ENCODE data around the gene ZNF580. TPM values are rescaled to one million over a fixed set of nuclear protein-coding genes. Genes with fewer than 3 reads are reported as not detected.
A peak's percentile ranks its signal among the peaks of the same experiment; 100 is the strongest.

Gene ZNF580
- total and polyA plus RNA-seq, 9 donors: 14.5 to 70.6 (median 59.4) TPM

- no peaks in the 10 kb centered on the region for H3K36me3 ChIP-seq
- TF ChIP-seq EP300 (IDR thresholded peaks at IDR 0.05): no peak
- TF ChIP-seq POLR2A (IDR thresholded peaks at IDR 0.05): no peak
- TF ChIP-seq CTCF (IDR thresholded peaks at IDR 0.05): no peak
- H3K9me3 ChIP-seq: no peaks in the 10 kb centered on the region
- peak in 1 of 5 donors; percentile 42 for DNase-seq
- peaks cover 8% of the 10 kb centered on the region for H3K4me1 ChIP-seq (ENCODE audit: insufficient read depth)
- no peak overlapping the region for H3K4me3 ChIP-seq
- intact Hi-C loops (cut with DNase I): no loop called here
- H3K27ac ChIP-seq: no peak overlapping the region
- WGBS, 3 donors: 89 to 91% (median 89%) methylated on average over 17 of the region's 17 CpGs
- no peaks in the 10 kb centered on the region for H3K27me3 ChIP-seq
Measured at GRCh38 chr19:55650602-55651230, 9.9 kb downstream of the ZNF580 start.

GRCh38 chr19:55651236-55651635 is 10.4 kb downstream of the ZNF580 start:
- intact Hi-C loops (cut with DNase I): no loop called here
- H3K4me3 ChIP-seq: no peak overlapping the region

DNA sequence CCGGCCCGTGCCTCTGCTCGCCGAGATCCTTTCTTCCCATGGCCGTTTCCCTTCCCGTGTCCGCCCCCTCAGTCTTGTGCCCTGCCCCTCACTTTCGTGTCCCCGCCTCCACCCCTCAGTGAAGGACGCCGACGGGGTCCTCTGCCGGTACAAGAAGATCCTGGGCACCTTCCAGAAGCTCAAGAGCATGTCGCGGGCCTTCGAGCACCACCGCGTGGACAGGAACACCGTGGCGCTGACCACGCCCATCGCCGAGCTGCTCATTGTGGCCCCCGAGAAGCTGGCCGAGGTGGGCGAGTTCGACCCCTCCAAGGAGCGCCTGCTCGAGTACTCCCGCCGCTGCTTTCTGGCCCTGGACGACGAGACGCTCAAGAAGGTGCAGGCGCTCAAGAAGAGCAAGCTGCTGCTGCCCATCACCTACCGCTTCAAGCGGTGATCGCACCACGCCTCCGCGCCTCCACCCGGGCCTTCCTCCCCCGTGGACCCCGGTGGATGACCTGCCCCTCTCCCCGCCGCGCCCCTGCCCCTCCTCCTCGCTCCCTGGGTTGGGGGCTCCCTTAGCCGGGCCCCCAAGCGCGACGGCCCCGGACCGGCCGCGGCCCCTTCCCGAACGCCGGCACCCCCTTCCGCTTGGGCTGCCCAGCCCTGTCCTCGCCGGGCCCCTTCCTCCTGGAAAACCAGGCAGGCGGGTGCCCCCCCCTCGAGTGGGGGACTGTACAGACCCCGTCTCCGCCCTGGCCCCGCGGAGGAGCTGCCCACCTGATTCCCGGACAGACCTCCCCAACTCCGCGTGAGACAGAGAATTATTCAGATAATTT is 11.7 kb downstream of the ZNF580 start:
- no peaks in the 10 kb centered on the region for H3K36me3 ChIP-seq
- intact Hi-C loops (cut with DNase I): no loop called here
- peaks cover 15% of the 10 kb centered on the region for H3K4me1 ChIP-seq (ENCODE audit: insufficient read depth)

More at GRCh38 chr19:55651236-55651635, 10.4 kb downstream of the ZNF580 start:
- DNase-seq: peak in 2 of 5 donors; percentile 41 to 50
- no peak for TF ChIP-seq POLR2A (IDR thresholded peaks at IDR 0.05)
- no peak for TF ChIP-seq EP300 (IDR thresholded peaks at IDR 0.05)
- TF ChIP-seq CTCF (IDR thresholded peaks at IDR 0.05): no peak
- no peaks in the 10 kb centered on the region for H3K36me3 ChIP-seq
- no peaks in the 10 kb centered on the region for H3K9me3 ChIP-seq
- H3K27ac ChIP-seq: no peak overlapping the region
- no peaks in the 10 kb centered on the region for H3K27me3 ChIP-seq
- 79 to 87% (median 86%) methylated on average over 18 of the region's 18 CpGs for WGBS, 3 donors
- H3K4me1 ChIP-seq (ENCODE audit: insufficient read depth): peaks cover 9% of the 10 kb centered on the region

DNA sequence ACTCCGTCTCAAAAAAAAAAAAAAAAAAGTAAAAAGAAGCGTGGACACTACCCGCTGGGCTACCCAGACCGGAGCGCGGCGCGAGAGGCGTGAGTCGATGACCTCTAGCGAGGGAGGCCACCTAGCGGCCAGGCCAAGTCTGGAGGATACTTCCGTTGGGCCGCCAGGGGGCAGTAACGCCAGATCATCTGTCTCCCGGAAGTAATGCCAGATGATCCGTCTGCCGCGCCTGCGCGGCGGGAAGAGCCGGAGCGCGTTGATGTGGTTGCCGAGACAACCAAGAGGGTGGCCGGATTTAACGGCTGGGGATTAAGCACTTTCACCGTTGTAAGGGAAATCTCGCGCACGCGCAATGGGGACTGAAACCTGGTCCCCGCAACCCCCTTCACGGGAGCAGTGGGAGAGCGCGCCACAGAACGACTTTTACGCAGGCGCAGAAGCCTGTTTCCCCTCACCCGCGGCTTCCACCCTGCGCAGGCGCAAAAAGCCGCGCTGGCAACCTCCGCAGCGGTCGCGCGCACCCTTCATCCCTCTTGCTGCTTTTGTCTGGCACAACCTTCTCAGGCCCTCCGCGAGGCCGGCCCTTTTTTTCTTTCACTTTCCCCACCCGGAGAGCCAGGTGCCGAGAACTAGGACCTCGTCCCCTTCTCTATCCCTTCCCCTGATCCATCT is 13.0 kb downstream of the ZNF580 start:
- 0 to 1% (median 0%) methylated on average over 57 of the region's 57 CpGs for WGBS, 3 donors
- peak; percentile 98 to 100 (median 99) for DNase-seq
- intact Hi-C loops (cut with DNase I): no loop called here

More for the DNA sequence above, 11.7 kb downstream of the ZNF580 start:
- peak; percentile 64 to 79 (median 70) for DNase-seq
- WGBS, 3 donors: 70 to 73% (median 70%) methylated on average over 69 to 71 of the region's 71 CpGs
- Histone ChIP-seq H3K27me3 (no peaks in the 10 kb centered on the region), H3K27ac (no peak overlapping the region), H3K9me3 (no peaks in the 10 kb centered on the region), H3K4me3 (no peak overlapping the region)
- TF ChIP-seq EP300 (IDR thresholded peaks at IDR 0.05): no peak
- TF ChIP-seq POLR2A (IDR thresholded peaks at IDR 0.05): no peak

More for the DNA sequence above, 13.0 kb downstream of the ZNF580 start:
- Histone ChIP-seq H3K4me1 (ENCODE audit: insufficient read depth) (peaks cover 17% of the 10 kb centered on the region), H3K27me3 (no peaks in the 10 kb centered on the region), H3K4me3 (peak overlapping the region; percentile 98), H3K27ac (peak overlapping the region; percentile 91 to 99), H3K36me3 (no peaks in the 10 kb centered on the region), H3K9me3 (no peaks in the 10 kb centered on the region)
- TF ChIP-seq EP300 (IDR thresholded peaks at IDR 0.05) (peak; percentile 12), POLR2A (IDR thresholded peaks at IDR 0.05) (peak; percentile 80), CTCF (IDR thresholded peaks at IDR 0.05) (peak; percentile 98 to 100 (median 99))

All from ovary (tissue), 9 donors.